GM12878 (cell line): ENCODE data around the gene ABI3. TPM values are rescaled to one million over a fixed set of nuclear protein-coding genes. Genes with fewer than 3 reads are reported as not detected.
A peak's percentile ranks its signal among the peaks of the same experiment; 100 is the strongest.

ENCODE experiments used
- CEBPB ChIP-seq, 2 experiments: fragments of 150-350 bp in 1 of 2; IDR thresholded peaks; 2 replicates each; pipeline ENCODE4 v1.6.1; 2012 to 2014; ENCODE audit warnings: low read depth in 2 of 2, low read length in 2 of 2, borderline replicate concordance in 1 of 2, inconsistent platforms in 1 of 2
- EP300 ChIP-seq, 2 experiments: fragments of 150-350 bp in 1 of 2; IDR thresholded peaks; 2 replicates each; pipeline ENCODE4 v1.6.1; 2011 to 2012; ENCODE audit warnings: low read depth in 2 of 2, low read length in 2 of 2, borderline replicate concordance in 1 of 2, improper control_type of control experiment in 1 of 2, inconsistent platforms in 1 of 2; ENCODE audit not compliant: control insufficient read depth in 1 of 2
- FOXK2 ChIP-seq: fragments of 450-650 bp; IDR thresholded peaks from 2 replicates; pipeline ENCODE4 v1.6.1; 2017; ENCODE audit warnings: mild to moderate bottlenecking, moderate library complexity
- GABPA ChIP-seq: IDR thresholded peaks from 2 replicates; pipeline ENCODE4 v1.6.1; 2014; ENCODE audit warnings: antibody characterized with exemption, low read depth, mild to moderate bottlenecking, inconsistent platforms
- IKZF1 ChIP-seq: fragments of 450-650 bp; conservative IDR thresholded peaks from 2 replicates; pipeline ENCODE4 v1.6.1; 2017; ENCODE audit warnings: antibody characterized with exemption, mild to moderate bottlenecking
- MTA2 ChIP-seq: fragments of 450-650 bp; IDR thresholded peaks from 2 replicates; pipeline ENCODE4 v1.6.1; 2016; ENCODE audit warnings: low read depth, mild to moderate bottlenecking, moderate library complexity
- MXI1 ChIP-seq: fragments of 150-350 bp; IDR thresholded peaks from 2 replicates; pipeline ENCODE4 v1.6.1; 2011; ENCODE audit warnings: low read depth, mild to moderate bottlenecking, inconsistent platforms, low read length, improper control_type of control experiment
- NFIC ChIP-seq: IDR thresholded peaks from 2 replicates; pipeline ENCODE4 v1.6.1; 2012; ENCODE audit warnings: low read depth, mild to moderate bottlenecking, inconsistent platforms, low read length, moderate library complexity
- NFYB ChIP-seq: IDR thresholded peaks from 2 replicates; pipeline ENCODE4 v1.6.1; 2011; ENCODE audit warnings: low read depth, mild to moderate bottlenecking, low read length, improper control_type of control experiment, moderate library complexity; ENCODE audit not compliant: insufficient read depth
- PAX5 ChIP-seq: IDR thresholded peaks from 2 replicates; pipeline ENCODE4 v1.6.1; 2011; ENCODE audit warnings: low read depth, low read length, borderline replicate concordance
- POLR2A ChIP-seq: IDR thresholded peaks from 2 replicates; pipeline ENCODE4 v1.6.1; 2011; ENCODE audit warnings: low read depth, mild to moderate bottlenecking, low read length
- POLR2AphosphoS2 ChIP-seq: IDR thresholded peaks from 2 replicates; pipeline ENCODE4 v1.6.1; 2011; ENCODE audit warnings: low read depth, mild to moderate bottlenecking, low read length, improper control_type of control experiment, moderate library complexity
- SP1 ChIP-seq: IDR thresholded peaks from one replicate; pipeline ENCODE4 v1.6.1; 2011; ENCODE audit warnings: low read depth, low read length
- TCF7 ChIP-seq: IDR thresholded peaks from 2 replicates; pipeline ENCODE4 v1.6.1; 2014; ENCODE audit warnings: antibody characterized with exemption, borderline replicate concordance
- polyA plus RNA-seq, 11 experiments: library from polyadenylated mRNA; depleted of rRNA in 4 of 11; unstranded in 6 of 11; stranded (reverse) in 5 of 11; fragments of >200 nt; fragmentation: Nextera tagmentation in 4 of 11; fragmentation: Illumina TruSeq in 1 of 11; extraction: Ambion mirVana in 4 of 11; extraction: Trizol in 1 of 11; gene quantifications; 1 replicate in 1 of 11; 2 replicates in 10 of 11; pipeline versions ENCODE4 v1.2.1 to v1.2.3, GENCODE V29; 2011 to 2016; ENCODE audit warnings: inconsistent platforms in 2 of 11, missing spikeins in 2 of 11, low read depth in 1 of 11
- total RNA-seq, 4 experiments: library from RNA; depleted of rRNA in 3 of 4; stranded (reverse); fragments of >200 nt in 3 of 4; fragmentation: Illumina TruSeq in 1 of 4; extraction: Trizol in 1 of 4; gene quantifications; 2 replicates each; pipeline versions ENCODE4 v1.2.1 to v1.2.3, GENCODE V29; 2013 to 2021
- TF ChIP-seq, protein P1 (sequence below): IDR thresholded peaks from 2 replicates; pipeline ENCODE4 v1.6.1; 2012; ENCODE audit warnings: improper control_type of control experiment, low read depth, low read length; ENCODE audit not compliant: insufficient replicate concordance
- TF ChIP-seq, protein P2 (sequence below): IDR thresholded peaks from 2 replicates; pipeline ENCODE4 v1.6.1; 2011; ENCODE audit warnings: borderline replicate concordance, low read depth, mild to moderate bottlenecking, moderate library complexity, low read length; ENCODE audit not compliant: insufficient read depth, poor library complexity, severe bottlenecking
- TF ChIP-seq, protein P3 (sequence below): fragments of 450-650 bp; IDR thresholded peaks from 2 replicates; pipeline ENCODE4 v1.6.1; 2018; ENCODE audit warnings: mild to moderate bottlenecking, low read depth, moderate library complexity; ENCODE audit not compliant: partially characterized antibody

ABI3 gene
- total and polyA plus RNA-seq, 10 of the 15 experiments (the other 5 are each of a cell fraction or from before 2014, with no cell fraction given), result 13.4 to 109 (median 51.1) TPM

DNA sequence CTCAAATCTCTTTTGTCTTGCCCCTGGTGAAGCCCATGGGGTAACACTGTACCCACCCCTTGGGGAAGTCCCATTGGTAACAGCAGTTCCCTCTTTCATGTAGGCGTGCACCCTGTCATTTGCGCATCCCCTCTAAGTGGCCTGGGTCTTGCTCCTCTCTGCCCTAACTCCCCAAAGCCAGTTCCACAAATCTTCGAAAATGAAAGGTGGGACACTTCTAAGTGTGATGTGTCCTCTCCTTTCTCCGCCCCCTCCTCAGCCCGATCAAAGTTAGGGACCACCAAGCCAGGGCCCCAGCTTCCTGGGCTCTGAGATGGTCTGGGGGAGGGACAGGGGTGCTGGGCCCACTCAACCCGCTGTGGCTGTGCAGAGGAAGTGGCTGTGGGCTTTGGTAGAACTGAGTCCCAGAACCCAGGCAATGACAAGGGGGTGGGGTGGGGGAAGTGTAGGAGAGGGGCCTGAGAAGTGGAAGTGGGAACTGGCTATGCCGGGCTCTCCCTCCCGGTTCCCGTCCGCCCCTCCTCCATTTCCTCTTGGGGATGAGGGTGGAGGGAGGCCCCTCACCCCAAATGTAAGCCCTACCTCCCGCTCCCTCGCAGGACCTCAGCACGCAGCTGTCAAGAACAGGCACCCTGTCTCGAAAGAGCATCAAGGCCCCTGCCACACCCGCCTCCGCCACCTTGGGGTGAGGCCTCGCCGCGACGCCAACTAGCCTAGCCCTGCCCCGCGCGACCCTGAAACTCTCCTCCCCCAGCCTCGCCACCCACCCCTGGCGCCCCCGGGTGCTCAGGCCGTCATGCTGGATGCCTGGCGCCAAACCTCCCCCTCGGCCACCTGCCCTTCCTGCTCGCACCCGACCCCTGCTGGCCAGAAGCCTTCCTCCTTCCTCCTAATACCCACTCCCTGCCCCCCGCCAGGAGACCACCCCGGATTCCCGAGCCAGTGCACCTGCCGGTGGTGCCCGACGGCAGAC lies 8.7 kb downstream of the ABI3 start (continued):
- TF ChIP-seq, protein P1, sequence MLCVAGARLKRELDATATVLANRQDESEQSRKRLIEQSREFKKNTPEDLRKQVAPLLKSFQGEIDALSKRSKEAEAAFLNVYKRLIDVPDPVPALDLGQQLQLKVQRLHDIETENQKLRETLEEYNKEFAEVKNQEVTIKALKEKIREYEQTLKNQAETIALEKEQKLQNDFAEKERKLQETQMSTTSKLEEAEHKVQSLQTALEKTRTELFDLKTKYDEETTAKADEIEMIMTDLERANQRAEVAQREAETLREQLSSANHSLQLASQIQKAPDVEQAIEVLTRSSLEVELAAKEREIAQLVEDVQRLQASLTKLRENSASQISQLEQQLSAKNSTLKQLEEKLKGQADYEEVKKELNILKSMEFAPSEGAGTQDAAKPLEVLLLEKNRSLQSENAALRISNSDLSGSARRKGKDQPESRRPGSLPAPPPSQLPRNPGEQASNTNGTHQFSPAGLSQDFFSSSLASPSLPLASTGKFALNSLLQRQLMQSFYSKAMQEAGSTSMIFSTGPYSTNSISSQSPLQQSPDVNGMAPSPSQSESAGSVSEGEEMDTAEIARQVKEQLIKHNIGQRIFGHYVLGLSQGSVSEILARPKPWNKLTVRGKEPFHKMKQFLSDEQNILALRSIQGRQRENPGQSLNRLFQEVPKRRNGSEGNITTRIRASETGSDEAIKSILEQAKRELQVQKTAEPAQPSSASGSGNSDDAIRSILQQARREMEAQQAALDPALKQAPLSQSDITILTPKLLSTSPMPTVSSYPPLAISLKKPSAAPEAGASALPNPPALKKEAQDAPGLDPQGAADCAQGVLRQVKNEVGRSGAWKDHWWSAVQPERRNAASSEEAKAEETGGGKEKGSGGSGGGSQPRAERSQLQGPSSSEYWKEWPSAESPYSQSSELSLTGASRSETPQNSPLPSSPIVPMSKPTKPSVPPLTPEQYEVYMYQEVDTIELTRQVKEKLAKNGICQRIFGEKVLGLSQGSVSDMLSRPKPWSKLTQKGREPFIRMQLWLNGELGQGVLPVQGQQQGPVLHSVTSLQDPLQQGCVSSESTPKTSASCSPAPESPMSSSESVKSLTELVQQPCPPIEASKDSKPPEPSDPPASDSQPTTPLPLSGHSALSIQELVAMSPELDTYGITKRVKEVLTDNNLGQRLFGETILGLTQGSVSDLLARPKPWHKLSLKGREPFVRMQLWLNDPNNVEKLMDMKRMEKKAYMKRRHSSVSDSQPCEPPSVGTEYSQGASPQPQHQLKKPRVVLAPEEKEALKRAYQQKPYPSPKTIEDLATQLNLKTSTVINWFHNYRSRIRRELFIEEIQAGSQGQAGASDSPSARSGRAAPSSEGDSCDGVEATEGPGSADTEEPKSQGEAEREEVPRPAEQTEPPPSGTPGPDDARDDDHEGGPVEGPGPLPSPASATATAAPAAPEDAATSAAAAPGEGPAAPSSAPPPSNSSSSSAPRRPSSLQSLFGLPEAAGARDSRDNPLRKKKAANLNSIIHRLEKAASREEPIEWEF, result no peak
- TF ChIP-seq MTA2, result no peak
- no peak for TF ChIP-seq GABPA
- TF ChIP-seq FOXK2, result no peak
- peak; percentile 79 for TF ChIP-seq IKZF1
- TF ChIP-seq MXI1, result no peak
- 0 out of 2 replicates have a peak, but pooled peaks have one; percentile 36 for TF ChIP-seq PAX5
- TF ChIP-seq NFIC, result peak; percentile 57; the same call in 1 of the 2 replicates
- TF ChIP-seq CEBPB (IDR thresholded peaks at IDR 0.05; ENCODE audit: borderline replicate concordance in 1 of 2, low read depth in 2 of 2, low read length in 2 of 2), result no peak
- peak; percentile 42 for TF ChIP-seq POLR2A
- TF ChIP-seq, protein P2, sequence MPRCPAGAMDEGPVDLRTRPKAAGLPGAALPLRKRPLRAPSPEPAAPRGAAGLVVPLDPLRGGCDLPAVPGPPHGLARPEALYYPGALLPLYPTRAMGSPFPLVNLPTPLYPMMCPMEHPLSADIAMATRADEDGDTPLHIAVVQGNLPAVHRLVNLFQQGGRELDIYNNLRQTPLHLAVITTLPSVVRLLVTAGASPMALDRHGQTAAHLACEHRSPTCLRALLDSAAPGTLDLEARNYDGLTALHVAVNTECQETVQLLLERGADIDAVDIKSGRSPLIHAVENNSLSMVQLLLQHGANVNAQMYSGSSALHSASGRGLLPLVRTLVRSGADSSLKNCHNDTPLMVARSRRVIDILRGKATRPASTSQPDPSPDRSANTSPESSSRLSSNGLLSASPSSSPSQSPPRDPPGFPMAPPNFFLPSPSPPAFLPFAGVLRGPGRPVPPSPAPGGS, result no peak
- TF ChIP-seq NFYB, result no peak
- TF ChIP-seq TCF7, result no peak
- 0 out of 4 replicates have a peak, but pooled peaks of 1 of the 2 experiments have one; percentile 9 for TF ChIP-seq EP300 (IDR thresholded peaks at IDR 0.05; ENCODE audit: borderline replicate concordance in 1 of 2, control insufficient read depth in 1 of 2, low read depth in 2 of 2, low read length in 2 of 2)
- no peak for TF ChIP-seq SP1
- TF ChIP-seq, protein P3, sequence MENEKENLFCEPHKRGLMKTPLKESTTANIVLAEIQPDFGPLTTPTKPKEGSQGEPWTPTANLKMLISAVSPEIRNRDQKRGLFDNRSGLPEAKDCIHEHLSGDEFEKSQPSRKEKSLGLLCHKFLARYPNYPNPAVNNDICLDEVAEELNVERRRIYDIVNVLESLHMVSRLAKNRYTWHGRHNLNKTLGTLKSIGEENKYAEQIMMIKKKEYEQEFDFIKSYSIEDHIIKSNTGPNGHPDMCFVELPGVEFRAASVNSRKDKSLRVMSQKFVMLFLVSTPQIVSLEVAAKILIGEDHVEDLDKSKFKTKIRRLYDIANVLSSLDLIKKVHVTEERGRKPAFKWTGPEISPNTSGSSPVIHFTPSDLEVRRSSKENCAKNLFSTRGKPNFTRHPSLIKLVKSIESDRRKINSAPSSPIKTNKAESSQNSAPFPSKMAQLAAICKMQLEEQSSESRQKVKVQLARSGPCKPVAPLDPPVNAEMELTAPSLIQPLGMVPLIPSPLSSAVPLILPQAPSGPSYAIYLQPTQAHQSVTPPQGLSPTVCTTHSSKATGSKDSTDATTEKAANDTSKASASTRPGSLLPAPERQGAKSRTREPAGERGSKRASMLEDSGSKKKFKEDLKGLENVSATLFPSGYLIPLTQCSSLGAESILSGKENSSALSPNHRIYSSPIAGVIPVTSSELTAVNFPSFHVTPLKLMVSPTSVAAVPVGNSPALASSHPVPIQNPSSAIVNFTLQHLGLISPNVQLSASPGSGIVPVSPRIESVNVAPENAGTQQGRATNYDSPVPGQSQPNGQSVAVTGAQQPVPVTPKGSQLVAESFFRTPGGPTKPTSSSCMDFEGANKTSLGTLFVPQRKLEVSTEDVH, result no peak
- no peak; the same call in 1 of the 2 replicates for TF ChIP-seq POLR2AphosphoS2
